GM19463 (cell line): Measurements from ENCODE around the gene RBM4.
A peak's percentile ranks its signal among the peaks of the same experiment; 100 is the strongest.
"Not testable (repeated sequence)": the region's sequence is repeated elsewhere in the genome, so short reads cannot be mapped to it uniquely, and the experiment has no call there.

ENCODE experiments used
- ATAC-seq: cut with Tn5 transposase; IDR thresholded peaks from one replicate; pipeline ENCODE4 v1.9.1; 2021; ENCODE audit warnings: mild to moderate bottlenecking, moderate library complexity; ENCODE audit not compliant: unreplicated experiment

Gene RBM4

DNA sequence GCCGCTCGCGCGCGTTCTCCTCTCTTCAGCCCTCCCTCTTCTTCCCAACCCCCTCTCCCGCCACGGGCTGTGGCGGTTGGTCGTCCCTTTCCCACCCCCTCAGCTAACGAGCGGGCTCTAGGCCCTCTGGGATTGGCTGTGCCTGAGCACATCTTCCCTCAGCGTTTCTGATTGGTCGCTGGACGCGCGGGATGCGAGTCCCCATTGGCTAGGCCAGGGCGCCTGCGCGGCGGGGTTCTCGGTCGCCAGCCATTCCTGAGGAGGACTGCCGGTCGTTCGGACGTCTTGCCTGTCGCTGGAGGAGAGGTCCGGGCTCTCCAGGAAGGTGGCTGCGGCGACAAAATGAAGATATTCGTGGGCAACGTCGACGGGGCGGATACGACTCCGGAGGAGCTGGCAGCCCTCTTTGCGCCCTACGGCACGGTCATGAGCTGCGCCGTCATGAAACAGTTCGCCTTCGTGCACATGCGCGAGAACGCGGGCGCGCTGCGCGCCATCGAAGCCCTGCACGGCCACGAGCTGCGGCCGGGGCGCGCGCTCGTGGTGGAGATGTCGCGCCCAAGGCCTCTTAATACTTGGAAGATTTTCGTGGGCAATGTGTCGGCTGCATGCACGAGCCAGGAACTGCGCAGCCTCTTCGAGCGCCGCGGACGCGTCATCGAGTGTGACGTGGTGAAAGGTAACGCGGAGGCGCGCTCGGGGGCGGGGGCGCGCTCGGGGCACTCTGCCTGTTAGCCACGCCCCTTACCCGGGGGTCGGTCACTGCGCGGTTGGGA, 21.9 kb upstream of the RBM4 start, which contains the start of gene RBM14:
Gene RBM14, plus strand, starts transcription at position 252 of the 776 bp plus-strand sequence. Its CDS starts 91 bp downstream, at position 343.
- ATAC-seq, result peak; percentile 93

DNA sequence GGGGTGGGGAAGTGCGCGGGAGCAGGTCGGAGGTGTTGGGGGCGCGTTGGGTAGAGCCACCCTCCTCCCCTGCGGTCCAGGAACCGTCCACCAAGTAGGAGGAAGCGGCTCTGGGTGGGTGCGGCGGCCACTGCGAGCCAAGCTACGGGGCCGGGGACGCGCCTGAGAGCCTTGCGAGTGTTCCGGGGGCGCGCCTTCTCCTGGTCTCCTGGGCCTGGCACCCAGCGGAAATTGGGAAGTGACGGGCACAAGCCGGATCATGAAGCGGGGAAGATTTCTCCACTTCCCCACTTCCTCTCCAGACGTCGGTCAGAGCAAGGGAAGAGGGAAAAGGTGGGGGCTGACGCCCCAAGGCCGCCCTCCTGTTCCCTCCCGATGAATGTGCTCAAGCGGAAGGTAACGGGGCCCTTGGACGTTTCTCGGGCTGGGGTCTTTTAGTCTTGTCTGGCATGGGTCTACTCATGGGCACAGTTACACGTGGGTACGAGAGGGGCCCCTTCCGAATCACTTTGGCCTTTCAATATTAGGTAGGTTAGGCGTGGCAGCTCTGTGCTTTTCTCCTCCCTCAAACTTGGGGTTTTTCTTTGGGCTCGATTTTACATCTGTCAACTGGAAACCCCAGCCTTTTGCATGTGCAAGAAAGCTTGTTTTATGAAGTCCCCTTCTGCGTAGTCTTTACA, 21.2 kb upstream of the RBM4 start:
- ATAC-seq, result peak; percentile 11

DNA sequence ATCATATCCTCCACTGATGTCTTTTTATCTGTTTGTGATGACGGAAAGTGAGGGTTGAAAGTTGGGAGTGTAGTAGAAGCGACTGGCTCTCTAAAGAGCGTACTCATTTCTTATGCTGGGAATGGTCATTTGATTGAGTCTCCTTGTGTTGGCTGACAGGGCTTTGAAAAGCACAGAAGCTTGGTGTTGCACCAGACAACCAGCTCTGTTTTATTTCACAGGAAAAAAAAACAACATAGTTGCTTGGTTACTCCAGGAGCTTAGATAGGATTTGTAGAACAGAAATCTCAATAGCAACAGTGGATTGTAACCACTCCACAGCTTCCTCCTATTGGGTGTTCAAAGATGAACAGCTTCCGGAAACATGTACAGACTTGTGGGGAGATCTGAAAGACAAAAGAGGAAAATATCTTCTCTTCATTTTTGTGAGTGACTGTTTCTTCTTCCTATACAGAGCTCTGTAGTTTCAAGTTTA, 19.4 kb upstream of the RBM4 start:
- ATAC-seq, result no peak

DNA sequence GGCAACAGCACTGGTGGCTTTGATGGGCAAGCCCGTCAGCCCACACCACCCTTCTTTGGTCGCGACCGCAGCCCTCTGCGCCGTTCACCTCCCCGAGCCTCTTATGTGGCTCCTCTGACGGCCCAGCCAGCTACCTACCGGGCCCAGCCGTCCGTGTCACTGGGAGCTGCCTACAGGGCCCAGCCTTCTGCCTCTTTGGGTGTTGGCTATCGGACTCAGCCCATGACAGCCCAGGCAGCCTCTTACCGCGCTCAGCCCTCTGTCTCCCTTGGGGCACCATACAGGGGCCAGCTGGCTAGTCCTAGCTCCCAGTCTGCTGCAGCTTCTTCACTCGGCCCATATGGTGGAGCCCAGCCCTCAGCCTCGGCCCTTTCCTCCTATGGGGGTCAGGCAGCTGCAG, 14.1 kb upstream of the RBM4 start:
- ATAC-seq, result no peak

DNA sequence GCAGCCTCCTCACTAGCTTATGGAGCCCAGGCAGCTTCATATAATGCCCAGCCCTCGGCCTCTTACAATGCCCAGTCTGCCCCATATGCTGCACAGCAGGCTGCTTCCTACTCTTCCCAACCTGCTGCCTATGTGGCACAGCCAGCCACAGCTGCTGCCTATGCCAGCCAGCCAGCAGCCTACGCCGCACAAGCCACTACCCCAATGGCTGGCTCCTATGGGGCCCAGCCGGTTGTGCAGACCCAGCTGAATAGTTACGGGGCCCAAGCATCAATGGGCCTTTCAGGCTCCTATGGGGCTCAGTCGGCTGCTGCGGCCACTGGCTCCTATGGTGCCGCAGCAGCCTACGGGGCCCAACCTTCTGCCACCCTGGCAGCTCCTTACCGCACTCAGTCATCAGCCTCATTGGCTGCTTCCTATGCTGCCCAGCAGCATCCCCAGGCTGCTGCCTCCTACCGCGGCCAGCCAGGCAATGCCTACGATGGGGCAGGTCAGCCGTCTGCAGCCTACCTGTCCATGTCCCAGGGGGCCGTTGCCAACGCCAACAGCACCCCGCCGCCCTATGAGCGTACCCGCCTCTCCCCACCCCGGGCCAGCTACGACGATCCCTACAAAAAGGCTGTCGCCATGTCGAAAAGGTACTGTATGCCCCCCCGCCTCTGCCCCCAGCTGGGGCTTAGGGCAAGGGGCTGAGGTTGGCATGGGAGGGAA, 13.3 kb upstream of the RBM4 start:
- ATAC-seq, result no peak

DNA sequence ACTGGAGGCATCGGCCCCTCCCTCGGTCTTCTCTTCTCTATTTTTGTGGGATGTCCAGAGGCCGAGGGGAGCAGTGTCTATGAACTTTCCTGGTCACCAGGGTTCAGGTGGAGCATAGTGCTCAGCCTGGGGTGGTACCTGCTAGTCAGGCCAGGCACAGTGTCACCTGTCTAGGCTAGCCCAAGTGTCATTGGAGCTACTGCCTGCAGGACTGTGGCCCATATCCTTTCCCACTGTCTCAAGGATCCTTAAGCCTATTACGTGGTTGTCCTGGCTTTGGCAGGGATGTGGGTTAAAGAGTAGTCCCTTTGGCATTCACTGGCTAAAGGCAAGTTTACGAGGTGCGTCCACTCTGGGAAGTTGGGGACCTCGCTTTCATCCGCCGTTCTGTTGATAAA, 12.8 kb upstream of the RBM4 start:
- ATAC-seq, result no peak

DNA sequence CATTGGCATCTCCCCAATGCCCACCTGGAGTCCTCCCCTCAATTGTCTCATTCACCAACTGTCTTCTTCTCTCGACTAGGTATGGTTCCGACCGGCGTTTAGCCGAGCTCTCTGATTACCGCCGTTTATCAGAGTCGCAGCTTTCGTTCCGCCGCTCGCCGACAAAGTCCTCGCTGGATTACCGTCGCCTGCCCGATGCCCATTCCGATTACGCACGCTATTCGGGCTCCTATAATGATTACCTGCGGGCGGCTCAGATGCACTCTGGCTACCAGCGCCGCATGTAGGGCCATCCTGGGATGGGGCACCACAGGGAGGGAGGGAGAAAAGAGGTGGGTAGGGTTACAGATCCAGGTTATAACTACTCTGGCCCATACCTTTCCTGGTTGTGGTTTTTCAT, 12.1 kb upstream of the RBM4 start:
- no peak for ATAC-seq

DNA sequence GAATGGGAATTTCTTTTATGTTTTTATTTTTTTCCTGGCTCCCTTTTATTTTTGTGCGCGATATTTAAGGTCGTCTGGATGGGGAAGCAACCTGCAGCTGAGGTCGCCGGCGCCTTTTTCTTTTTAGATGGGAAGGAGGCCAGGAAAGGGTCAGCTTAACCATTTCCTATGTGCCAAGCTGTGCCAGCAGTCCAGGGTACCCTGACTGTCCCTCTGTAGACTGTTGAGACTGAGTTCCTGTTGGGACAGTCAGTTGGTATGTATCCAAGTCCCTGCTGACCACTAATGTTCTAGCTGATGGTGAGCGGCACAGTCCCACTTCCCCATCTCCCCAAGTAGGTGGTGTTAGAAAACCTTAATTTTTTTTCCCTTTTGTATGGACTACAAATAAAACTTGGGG, 11.6 kb upstream of the RBM4 start:
- ATAC-seq, result no peak

DNA sequence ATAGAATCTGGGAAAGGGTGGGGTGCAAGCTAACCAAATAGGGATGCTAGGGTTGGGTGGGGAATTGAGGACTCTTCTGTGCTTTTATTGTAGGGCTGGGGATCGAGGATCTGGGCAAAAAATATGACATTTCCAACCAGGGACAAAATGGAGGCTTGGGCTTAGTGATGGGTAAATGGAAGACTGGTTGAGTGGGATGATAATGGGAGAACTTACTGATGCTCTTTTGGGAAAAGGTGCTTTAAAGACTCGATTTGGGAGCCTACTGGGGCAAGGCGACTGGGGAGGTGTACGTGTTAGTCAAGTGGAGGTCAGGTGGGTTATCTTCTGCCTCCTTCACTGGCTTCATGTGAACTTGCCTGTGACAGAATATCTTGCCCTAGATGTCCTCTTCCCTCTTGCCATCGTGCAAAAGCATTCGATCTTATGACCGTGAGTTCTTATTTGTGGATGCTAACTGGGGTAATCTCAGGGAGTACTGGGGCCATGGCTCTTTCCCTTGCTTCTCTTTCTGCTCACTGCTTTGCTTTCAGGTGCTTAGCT, 10.4 kb upstream of the RBM4 start:
- ATAC-seq, result no peak

DNA sequence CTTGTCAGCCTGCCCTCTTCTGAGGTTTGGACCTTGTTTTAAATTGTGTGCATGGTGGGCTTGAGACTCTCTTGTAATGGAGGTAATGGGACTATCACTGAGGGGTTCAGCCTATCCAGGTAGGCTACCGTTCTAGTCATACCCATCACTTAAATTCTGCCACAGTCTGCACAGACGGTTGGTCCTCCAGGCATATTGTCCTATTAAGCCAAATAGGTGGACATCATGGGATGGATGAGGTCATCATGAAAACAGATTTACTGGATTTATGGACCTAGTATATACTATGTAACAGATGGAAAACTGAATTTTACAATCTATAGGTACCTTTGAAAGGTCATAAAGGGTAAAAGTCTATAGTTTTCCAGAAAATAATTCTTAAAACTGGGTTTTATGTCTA, 9.1 kb upstream of the RBM4 start:
- ATAC-seq, result no peak

DNA sequence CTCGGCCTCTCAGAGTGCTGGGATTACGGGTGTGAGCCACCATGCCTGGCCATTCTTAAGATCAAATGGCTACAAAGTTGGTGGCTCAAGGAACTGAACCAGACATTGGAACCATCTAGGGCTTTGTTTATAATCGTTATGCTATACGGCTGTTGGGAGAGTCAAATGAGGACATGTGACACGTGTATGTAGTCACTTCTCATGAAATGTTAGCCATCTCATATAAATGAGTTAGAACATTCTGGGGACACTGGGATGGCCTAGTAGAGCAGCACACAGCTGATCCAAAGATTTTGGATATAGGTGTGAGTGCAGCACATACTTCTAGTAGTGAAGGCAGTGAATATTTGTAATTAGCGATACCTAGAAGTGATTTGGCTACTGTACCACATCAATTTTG, 6.6 kb upstream of the RBM4 start:
- no peak for ATAC-seq

DNA sequence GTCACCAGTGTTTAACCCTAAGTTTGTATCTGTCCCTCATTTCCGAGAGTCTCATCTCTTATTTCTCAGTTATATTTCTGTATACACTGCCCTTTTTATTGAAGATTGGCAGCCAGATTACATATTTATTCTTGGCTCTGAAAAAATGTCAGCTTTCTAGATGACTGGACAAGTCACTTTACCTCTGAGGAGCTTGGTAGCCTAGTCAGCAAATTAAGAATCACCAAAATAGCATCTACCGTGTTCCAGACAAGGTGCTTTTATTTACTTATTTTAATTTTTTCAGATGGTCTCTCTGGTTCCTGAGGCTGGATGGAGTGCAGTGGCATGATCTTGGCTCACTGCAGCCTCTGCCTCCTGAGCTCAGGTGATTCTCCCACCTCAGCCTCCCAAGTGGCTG, 5.6 kb upstream of the RBM4 start:
- ATAC-seq, result no peak

DNA sequence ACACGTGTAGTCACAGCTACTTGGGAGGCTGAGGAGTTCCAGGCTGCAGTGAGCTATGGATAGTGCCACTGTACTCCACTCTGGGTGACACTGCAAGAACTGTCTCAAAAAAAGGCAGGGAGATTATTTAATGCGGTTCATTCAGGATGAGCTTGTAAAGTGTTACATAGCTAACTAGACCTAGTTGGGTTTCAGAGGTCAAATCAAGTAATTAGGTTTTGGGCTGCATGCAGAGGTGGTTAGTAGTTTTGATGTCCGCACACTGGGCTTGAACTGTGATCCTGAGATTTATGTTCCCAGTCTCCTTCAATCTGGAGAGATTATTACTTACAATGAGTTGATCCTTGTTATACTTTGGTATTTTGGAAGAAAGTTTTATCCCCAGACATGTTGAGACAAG, 2.1 kb upstream of the RBM4 start:
- ATAC-seq, result no peak

DNA sequence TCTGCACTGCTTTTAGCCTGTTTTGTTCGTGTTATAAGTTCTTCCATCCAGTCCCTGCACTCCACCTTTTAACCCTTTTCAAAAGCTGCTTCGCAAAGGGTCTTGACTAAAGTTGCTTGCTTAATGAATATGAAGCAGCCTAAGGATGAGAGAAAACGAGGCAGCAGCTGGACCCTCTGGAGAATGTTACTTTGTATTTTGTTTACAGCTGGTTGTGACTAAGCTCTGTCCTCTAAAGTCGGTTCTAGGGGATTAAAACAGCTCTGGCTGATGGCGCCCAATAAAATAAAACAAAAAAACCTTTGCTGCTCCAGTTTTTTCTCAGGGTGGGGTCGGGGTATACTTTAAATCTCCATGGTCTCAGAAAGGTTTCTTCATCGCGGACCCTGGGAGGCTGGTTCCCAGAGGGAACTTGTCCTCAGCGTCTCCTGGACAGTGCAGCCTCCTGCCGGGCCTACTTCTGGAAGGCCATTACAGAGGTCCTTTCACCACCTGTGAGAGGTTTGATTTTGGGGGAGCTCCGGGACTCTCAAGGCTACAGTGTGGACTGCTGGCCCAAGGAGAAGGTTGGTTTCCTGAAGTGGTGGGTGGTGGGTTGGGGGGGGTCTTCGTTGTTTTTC, 836 bp upstream of the RBM4 start:
- no peak for ATAC-seq

DNA sequence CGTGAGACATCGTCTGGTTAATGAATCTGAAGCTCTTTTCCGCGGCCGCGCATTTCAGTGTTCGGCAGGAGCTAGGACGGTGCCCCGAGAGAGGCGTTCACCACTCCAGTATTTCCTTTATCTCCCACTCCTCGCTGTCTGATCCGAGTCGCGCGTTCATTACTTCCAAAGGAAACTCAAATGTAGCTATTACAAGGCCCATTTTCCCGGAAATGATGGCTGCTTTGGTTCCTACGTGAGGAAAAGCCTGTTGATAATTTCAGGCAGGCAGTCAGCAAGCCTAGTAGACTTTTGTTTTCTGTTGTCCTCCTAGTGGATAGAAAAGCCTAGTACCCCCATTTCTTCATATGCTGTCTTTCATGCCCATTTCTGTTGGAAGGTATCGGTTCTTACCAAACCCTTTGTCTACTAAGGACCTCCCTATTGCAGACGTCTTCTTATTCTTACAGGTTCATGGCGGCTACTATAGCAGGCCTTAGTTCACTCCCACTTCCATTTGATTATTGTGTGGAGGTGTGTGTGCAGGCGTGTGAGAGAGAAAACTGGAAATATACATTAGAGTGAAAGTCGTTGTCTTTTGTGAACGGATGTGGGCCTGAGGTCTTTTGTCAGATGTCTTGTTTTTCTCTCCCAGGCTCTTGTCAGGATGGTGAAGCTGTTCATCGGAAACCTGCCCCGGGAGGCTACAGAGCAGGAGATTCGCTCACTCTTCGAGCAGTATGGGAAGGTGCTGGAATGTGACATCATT, 737 bp downstream of the RBM4 start:
- no peak for ATAC-seq

DNA sequence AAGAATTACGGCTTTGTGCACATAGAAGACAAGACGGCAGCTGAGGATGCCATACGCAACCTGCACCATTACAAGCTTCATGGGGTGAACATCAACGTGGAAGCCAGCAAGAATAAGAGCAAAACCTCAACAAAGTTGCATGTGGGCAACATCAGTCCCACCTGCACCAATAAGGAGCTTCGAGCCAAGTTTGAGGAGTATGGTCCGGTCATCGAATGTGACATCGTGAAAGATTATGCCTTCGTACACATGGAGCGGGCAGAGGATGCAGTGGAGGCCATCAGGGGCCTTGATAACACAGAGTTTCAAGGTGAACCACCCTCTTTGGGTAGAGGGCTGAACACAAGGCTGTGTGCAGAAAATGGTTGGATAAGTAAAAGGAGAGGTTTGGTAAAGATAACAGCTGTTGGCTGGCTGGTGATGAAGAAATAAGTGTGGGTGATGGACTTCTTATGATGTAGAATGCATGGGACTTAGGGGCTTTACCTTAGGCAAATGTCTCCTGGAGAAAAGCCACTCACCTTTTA, 1.4 kb downstream of the RBM4 start:
- ATAC-seq, result not testable (repeated sequence)

DNA sequence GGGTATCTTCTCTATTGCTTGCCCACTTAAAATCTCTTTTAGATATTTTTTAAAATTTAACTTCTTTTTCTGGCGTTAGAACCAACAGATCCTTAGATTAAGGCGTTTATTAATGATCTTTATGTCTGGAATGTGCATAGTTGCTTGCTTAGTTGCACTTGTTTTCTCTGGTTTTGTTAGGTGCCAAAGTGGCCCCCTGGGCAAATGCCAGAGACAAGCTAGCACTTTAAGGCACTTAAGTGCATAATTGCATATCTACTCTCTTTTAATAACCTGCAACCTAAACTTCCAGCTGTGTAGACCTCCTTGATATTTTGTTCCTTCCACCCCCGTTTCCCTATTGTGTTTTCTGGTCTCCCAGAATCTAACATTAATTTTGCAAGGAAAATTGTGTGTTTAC, 3.3 kb downstream of the RBM4 start:
- ATAC-seq, result no peak

DNA sequence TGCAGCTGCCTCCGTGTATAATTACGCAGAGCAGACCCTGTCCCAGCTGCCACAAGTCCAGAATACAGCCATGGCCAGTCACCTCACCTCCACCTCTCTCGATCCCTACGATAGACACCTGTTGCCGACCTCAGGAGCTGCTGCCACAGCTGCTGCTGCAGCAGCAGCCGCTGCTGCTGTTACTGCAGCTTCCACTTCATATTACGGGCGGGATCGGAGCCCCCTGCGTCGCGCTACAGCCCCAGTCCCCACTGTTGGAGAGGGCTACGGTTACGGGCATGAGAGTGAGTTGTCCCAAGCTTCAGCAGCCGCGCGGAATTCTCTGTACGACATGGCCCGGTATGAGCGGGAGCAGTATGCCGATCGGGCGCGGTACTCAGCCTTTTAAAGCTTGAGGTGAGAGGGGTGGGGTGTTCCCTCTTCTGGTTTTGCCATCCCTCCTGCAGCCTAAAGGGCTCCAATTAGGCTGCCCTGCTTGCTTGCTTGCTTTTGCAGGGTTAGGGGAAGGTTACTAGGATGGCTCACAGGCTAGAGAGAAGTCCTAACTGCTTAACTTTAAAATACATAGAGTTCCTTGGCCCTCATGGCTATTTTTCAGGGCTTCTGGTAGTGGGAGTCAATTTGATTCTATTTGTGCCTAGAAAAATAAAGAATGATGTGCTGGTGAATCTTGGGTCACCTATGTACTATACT, 5.4 kb downstream of the RBM4 start:
- no peak for ATAC-seq

DNA sequence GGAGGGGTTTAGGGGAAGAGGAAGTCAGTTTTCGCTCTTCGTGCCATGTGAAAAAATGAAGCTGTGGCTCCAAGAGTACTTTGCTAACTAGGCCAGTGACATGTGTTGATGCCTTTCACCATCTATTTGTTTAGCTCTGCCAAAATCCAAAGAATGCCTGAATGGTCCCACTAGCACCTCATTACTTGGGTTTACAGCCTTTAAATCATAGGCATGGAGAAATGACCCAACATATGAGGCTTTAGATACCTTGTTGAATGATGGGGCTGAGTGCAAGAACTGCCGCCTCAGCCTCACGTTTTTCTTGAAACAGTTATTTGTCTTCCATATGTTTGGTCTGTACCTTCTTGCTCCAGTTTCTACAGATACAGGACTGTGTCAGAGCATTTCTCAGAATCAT, 8.3 kb downstream of the RBM4 start:
- ATAC-seq, result no peak

DNA sequence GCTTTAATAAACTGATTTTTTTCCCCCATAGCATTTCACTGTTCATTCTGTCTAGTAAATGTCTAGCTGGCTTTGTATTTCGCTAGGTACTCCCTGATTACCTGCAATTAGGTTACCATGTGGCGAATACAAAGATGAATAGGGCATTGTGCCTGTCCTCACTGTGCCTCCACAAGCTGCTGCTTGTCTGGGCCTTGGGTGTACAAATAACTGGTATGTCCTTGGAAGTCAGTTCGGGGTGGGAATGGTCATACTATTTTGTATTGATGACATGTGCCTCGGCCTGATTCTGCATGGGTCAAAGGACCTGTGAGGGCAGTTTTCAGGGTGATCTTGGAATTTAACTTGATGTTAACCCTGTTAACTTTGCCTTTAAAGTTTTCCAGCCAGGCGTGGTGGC, 11.4 kb downstream of the RBM4 start:
- ATAC-seq, result no peak
